ENCODE data around the gene CPS1.

Gene CPS1

DNA sequence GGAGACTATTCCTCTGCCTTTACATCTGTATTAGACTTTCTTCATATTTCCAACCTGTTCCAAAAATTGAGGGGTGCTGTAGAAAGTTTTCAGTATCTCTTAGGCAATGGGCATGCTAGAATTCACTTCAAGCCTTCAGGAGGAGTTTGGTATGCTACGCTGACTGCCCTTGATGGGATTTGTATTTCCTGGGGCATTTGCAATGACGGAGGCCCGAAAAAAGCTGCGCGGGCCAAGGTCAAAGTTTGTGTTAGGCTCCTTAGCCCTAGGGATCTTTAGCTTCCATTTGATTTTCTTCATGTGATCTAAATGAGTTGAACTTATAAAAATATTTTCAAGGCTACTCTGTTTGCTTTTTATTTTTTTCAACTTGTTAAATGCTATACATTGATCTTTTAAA is 5.1 kb downstream of the CPS1 start:
- H3K9me3 ChIP-seq, result no peaks in the 10 kb centered on the region
- H3K4me2 ChIP-seq, result no peak overlapping the region
- H3K9ac ChIP-seq, result no peak overlapping the region
- H3K36me3 ChIP-seq, result no peaks in the 10 kb centered on the region
- H3K4me3 ChIP-seq, result no peak overlapping the region
- H4K20me1 ChIP-seq, result no peaks in the 10 kb centered on the region
- no peak overlapping the region for H3K27ac ChIP-seq
- no peaks in the 10 kb centered on the region for H3K4me1 ChIP-seq
- TF ChIP-seq Cebpa-rat (IDR thresholded peaks at IDR 0.05), result no peak
- no peaks in the 10 kb centered on the region for H3K27me3 ChIP-seq

DNA sequence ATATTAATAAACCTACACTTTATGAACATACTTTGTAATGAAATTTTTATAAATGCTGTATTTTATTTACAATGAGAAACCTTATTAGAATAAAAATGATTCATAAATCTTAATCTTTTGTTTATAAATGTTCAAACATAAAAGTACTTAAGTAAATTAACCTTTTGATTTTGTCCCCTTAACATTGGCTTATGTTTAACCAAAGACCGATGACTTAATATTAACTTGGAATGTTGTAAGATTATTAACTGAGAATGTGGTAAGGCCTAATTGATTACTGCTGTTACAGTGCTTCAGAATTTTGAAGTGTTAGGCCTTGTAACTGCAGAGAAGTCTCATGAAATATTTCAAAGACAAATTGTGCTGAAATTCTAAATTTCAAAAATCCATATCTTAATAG is 5.7 kb downstream of the CPS1 start:
- H3K4me2 ChIP-seq, result no peak overlapping the region
- no peak for TF ChIP-seq Cebpa-rat (IDR thresholded peaks at IDR 0.05)
- H3K4me1 ChIP-seq, result no peaks in the 10 kb centered on the region
- no peaks in the 10 kb centered on the region for H3K27me3 ChIP-seq
- H3K27ac ChIP-seq, result no peak overlapping the region
- H3K4me3 ChIP-seq, result no peak overlapping the region
- H3K9ac ChIP-seq, result no peak overlapping the region
- no peaks in the 10 kb centered on the region for H3K36me3 ChIP-seq
- H3K9me3 ChIP-seq, result no peaks in the 10 kb centered on the region
- H4K20me1 ChIP-seq, result no peaks in the 10 kb centered on the region

DNA sequence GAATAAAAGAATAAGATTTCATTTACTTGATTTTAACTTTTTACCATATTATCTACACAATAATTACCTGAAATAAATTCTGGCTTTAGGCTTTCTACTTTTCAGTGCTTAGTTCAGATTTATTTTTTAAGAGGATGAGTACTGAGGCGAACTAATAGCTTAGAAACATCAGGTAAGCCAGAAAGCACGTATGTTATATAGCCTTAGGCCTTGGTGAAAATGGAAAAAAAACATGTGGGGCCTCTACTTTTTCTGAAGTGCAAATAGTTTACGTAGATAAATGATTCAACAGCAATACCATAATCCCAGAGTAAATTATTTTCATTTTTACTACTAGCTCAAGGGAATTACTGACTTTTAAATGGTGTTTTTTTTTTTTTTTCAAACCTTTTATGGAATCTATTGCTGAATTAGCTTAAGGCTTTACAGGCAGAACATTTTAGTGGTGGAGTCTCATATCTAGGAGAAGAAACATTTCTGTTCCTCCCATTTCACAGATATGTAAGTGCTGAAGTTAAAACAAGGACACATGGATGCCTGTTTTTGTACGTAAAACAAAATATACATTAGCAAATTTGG is 6.2 kb downstream of the CPS1 start:
- Histone ChIP-seq H3K27ac (no peak overlapping the region), H4K20me1 (no peaks in the 10 kb centered on the region), H3K4me1 (no peaks in the 10 kb centered on the region), H3K4me3 (no peak overlapping the region), H3K36me3 (no peaks in the 10 kb centered on the region), H3K9ac (no peak overlapping the region), H3K27me3 (no peaks in the 10 kb centered on the region), H3K9me3 (no peaks in the 10 kb centered on the region), H3K4me2 (no peak overlapping the region)
- TF ChIP-seq Cebpa-rat (IDR thresholded peaks at IDR 0.05), result no peak

DNA sequence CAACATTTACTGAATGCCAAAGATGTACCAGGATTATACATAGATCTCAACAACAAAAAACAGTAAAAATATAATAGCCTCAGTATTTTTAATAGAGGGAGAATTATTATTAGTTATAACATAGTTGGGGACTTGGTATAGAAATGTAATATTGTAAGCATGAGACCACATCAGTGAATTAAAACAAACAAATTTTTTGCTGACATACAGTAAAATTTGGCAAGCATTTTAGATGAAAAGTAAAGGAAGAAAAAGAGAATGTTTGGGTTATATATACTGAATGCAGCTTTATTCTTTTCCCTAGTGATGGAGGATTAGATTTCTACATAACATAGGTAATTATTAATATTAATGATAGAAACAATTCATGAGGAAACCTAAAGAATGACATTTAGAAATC is 10.9 kb downstream of the CPS1 start:
- no peak overlapping the region for H3K9ac ChIP-seq
- no peak for TF ChIP-seq Cebpa-rat (IDR thresholded peaks at IDR 0.05)
- no peaks in the 10 kb centered on the region for H3K9me3 ChIP-seq
- no peak overlapping the region for H3K4me3 ChIP-seq
- H3K4me1 ChIP-seq, result no peaks in the 10 kb centered on the region
- no peaks in the 10 kb centered on the region for H3K27me3 ChIP-seq
- no peak overlapping the region for H3K27ac ChIP-seq
- no peaks in the 10 kb centered on the region for H3K36me3 ChIP-seq
- no peaks in the 10 kb centered on the region for H4K20me1 ChIP-seq
- H3K4me2 ChIP-seq, result no peak overlapping the region

DNA sequence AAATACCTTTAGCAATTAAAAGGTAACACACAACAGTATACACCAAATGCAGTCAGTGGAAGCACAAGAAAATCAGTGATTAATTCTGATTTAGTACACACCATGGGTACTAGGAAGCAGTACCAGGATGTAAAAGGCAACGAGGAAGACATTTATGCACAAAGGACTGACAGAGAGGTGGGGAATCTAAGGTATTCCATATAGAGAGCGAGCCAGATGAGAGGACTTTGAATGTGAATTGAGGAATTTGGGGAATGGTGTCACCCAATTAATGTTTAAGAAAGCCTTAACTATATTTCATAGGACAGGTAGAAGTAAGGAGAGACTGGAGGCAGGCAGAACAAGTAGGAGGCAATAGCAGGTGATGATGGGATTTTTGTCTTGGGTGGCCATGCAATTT is 11.7 kb downstream of the CPS1 start:
- H3K4me3 ChIP-seq, result no peak overlapping the region
- no peaks in the 10 kb centered on the region for H3K27me3 ChIP-seq
- no peak overlapping the region for H3K4me2 ChIP-seq
- H3K27ac ChIP-seq, result no peak overlapping the region
- no peak for TF ChIP-seq Cebpa-rat (IDR thresholded peaks at IDR 0.05)
- H3K9me3 ChIP-seq, result no peaks in the 10 kb centered on the region
- H3K36me3 ChIP-seq, result no peaks in the 10 kb centered on the region
- no peak overlapping the region for H3K9ac ChIP-seq
- no peaks in the 10 kb centered on the region for H4K20me1 ChIP-seq
- no peaks in the 10 kb centered on the region for H3K4me1 ChIP-seq

DNA sequence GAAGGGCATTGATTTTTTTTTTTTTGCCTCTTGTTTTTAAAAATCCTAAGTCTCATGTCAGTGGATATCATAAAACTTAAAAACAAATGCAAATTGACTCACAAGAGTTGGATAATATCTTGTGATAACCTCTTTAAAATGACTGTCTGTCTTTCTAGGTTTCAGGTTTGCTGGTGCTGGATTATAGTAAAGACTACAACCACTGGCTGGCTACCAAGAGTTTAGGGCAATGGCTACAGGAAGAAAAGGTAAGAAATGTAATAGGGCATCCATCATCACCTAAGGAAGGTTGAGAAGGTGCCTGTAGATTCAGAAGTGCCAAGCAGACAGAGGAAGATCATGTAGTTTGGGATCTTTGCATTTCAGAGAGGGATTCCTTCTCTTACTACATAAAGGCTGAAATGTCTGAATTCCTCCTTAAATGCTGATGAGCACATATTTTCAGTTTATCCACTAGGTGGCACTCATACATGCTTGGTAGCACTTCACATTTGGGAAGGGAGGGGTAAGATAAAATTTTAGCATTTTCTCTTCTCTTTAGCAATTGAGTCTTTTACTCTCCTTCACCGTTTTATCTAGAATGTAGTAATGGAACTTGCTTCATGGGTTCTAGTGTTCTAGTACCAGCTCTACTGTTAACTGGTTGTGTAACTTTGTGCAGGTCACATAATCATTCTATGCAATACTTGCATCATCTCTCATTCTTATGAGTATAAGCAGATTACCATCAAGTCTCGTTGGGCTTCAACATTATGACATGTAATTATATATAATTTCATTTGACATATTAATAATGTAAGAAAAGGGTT is 21.1 kb downstream of the CPS1 start:
- Histone ChIP-seq H3K27ac (no peak overlapping the region), H3K9ac (no peak overlapping the region), H3K27me3 (no peaks in the 10 kb centered on the region), H3K4me3 (no peak overlapping the region), H3K4me1 (no peaks in the 10 kb centered on the region), H3K36me3 (no peaks in the 10 kb centered on the region), H3K4me2 (no peak overlapping the region), H4K20me1 (no peaks in the 10 kb centered on the region), H3K9me3 (no peaks in the 10 kb centered on the region)
- TF ChIP-seq Cebpa-rat (IDR thresholded peaks at IDR 0.05), result no peak

DNA sequence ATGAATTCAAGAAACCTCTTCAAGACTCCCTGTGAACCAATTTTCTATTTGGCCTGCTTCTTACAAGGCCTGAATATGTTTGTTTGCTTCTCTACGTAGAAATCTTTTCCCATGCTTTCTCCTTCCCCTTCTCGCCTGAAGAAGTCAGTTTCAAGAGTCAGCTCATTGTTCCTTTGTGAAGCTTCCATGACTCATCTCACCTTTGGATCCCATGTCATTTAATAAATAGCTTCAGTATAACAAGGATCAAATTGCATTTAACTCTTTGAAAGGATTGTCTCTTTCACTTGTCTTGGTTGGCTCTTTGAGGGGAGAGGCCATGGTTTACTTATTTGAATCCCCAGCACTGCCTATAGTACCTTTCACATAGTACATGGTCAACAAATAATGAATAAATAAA is 28.4 kb downstream of the CPS1 start:
- Histone ChIP-seq H3K4me3 (no peak overlapping the region), H3K4me1 (no peaks in the 10 kb centered on the region), H3K4me2 (no peak overlapping the region), H3K27ac (no peak overlapping the region), H3K36me3 (no peaks in the 10 kb centered on the region), H3K9ac (no peak overlapping the region), H3K9me3 (no peaks in the 10 kb centered on the region), H3K27me3 (no peaks in the 10 kb centered on the region), H4K20me1 (no peaks in the 10 kb centered on the region)
- TF ChIP-seq Cebpa-rat (IDR thresholded peaks at IDR 0.05), result no peak

DNA sequence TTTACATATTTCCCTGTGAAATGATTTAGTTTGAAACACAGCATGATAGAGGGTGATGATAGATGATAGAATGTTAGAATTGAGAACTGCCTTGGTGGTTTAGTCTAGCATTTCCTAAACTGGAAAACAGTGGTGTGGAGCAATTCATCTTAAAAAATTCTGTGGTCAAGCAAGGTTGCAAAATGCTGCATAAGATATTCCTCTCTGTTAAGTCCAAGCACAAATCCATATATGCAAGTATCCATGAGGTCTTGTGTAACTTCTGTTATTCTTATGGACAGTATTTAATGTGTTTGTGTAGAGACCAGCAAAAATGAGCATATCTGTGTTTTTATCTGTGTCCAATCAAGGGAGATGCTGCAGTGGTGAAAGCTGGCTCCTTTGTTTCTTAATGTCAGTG is 30.0 kb downstream of the CPS1 start:
- Histone ChIP-seq H3K36me3 (no peaks in the 10 kb centered on the region), H3K4me2 (no peak overlapping the region), H3K4me1 (no peaks in the 10 kb centered on the region), H3K27ac (no peak overlapping the region), H3K4me3 (no peak overlapping the region), H4K20me1 (no peaks in the 10 kb centered on the region), H3K9me3 (no peaks in the 10 kb centered on the region), H3K27me3 (no peaks in the 10 kb centered on the region), H3K9ac (no peak overlapping the region)
- no peak for TF ChIP-seq Cebpa-rat (IDR thresholded peaks at IDR 0.05)

DNA sequence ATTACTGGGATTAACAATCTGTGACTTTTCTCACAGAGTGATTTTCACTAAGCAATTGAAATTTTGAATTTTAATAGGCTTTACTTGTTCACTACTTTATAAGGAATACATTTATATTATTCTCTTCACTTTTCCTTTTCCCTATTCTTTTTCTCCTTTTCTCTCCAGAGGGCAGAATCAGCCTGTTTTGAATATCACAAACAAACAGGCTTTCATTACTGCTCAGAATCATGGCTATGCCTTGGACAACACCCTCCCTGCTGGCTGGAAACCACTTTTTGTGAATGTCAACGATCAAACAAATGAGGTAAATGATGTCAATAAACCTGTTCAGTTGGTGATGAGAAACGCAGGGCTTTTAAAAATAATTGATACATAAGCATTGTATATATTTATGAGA is 35.3 kb downstream of the CPS1 start:
- Histone ChIP-seq H3K4me3 (no peak overlapping the region), H3K9me3 (no peaks in the 10 kb centered on the region), H3K27ac (no peak overlapping the region), H3K4me2 (no peak overlapping the region), H4K20me1 (no peaks in the 10 kb centered on the region), H3K36me3 (no peaks in the 10 kb centered on the region), H3K27me3 (no peaks in the 10 kb centered on the region), H3K9ac (no peak overlapping the region), H3K4me1 (no peaks in the 10 kb centered on the region)
- no peak for TF ChIP-seq Cebpa-rat (IDR thresholded peaks at IDR 0.05)

DNA sequence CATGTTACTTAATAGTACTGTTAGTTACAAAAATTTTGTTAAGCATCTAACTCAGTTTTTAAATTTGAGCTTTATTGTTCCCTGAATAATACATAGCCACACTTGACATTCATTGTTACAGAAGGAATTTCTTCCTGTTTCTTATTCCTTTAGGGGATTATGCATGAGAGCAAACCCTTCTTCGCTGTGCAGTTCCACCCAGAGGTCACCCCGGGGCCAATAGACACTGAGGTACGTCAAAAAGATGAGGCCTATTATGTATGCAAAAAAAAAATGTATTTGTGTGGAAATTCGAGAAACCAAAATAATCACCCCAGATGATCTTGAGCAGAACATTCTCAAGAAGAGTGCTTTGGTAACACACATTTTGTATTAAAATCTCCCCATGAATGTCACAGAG is 36.3 kb downstream of the CPS1 start:
- no peak overlapping the region for H3K27ac ChIP-seq
- H3K4me3 ChIP-seq, result no peak overlapping the region
- TF ChIP-seq Cebpa-rat (IDR thresholded peaks at IDR 0.05), result no peak
- no peaks in the 10 kb centered on the region for H3K36me3 ChIP-seq
- H4K20me1 ChIP-seq, result no peaks in the 10 kb centered on the region
- no peak overlapping the region for H3K4me2 ChIP-seq
- H3K4me1 ChIP-seq, result no peaks in the 10 kb centered on the region
- H3K9ac ChIP-seq, result no peak overlapping the region
- no peaks in the 10 kb centered on the region for H3K27me3 ChIP-seq
- no peaks in the 10 kb centered on the region for H3K9me3 ChIP-seq
